Right lobe of liver (tissue), 4 donors: Measurements from ENCODE around the gene CLOCK.

Experiments
- POLR2A ChIP-seq: fragments of 450-650 bp; IDR thresholded peaks from one replicate; pipeline ENCODE4 v1.6.1; 2017; ENCODE audit warnings: antibody characterized with exemption, mild to moderate bottlenecking
- TF ChIP-seq, protein P1 (sequence below), 4 donors: fragments of 200-600 bp in 3 of 4; fragments of 450-650 bp in 1 of 4; IDR thresholded peaks; one replicate each; pipeline versions ENCODE4 v1.5.1 to v1.8.0; 2016 to 2022; ENCODE audit warnings: antibody characterized with exemption in 4 of 4, mild to moderate bottlenecking in 2 of 4
- donor health status: DM: no; HTN: no; CAD: no.
- donor health status: DM: no; HTN: no; CAD: no.
- donor health status: DM: no; HTN: yes; CAD: no.

DNA sequence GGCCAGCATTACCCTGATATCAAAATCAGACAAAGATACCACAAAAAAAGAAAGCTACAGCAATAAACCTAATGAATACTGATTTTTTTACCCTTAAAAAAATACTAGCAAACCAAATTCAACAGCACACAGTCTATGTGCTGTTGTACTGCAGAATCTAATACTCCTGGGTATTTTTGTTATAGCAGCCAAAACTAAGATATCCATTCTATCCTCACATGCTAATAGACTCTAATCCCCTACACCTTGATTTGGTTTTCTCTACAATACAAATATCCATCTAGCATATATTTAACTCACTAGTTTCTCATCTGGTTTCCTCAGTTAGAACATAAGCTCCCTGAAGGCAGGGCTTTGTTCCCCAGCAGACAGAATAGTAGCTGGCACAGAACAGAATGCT, 12.4 kb downstream of the CLOCK start:
- no peak for TF ChIP-seq POLR2A
- TF ChIP-seq, protein P1, sequence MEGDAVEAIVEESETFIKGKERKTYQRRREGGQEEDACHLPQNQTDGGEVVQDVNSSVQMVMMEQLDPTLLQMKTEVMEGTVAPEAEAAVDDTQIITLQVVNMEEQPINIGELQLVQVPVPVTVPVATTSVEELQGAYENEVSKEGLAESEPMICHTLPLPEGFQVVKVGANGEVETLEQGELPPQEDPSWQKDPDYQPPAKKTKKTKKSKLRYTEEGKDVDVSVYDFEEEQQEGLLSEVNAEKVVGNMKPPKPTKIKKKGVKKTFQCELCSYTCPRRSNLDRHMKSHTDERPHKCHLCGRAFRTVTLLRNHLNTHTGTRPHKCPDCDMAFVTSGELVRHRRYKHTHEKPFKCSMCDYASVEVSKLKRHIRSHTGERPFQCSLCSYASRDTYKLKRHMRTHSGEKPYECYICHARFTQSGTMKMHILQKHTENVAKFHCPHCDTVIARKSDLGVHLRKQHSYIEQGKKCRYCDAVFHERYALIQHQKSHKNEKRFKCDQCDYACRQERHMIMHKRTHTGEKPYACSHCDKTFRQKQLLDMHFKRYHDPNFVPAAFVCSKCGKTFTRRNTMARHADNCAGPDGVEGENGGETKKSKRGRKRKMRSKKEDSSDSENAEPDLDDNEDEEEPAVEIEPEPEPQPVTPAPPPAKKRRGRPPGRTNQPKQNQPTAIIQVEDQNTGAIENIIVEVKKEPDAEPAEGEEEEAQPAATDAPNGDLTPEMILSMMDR (IDR thresholded peaks at IDR 0.05): no peak
